ENCODE results near the gene FCSK. TPM values are rescaled to one million over a fixed set of nuclear protein-coding genes. Genes with fewer than 3 reads are reported as not detected.

FCSK gene
- total RNA-seq, 1 donor from 2014 or later: 6.5 TPM

GRCh38 chr16:70475054-70475871 is 20.9 kb downstream of the FCSK start:
- FAIRE-seq (no peak), DNase-seq (ENCODE audit: low spot score in 2 of 2) (no peak)

GRCh38 chr16:70476272-70477020 is 22.1 kb downstream of the FCSK start:
- DNase-seq (ENCODE audit: low spot score in 2 of 2): peak in 1 of 2 donors; percentile 71
- no peak for FAIRE-seq

- FAIRE-seq (no peak), DNase-seq (ENCODE audit: low spot score in 2 of 2) (no peak)
These were observed 23.8 kb downstream of the FCSK start for GRCh38 chr16:70478169-70478568.

GRCh38 chr16:70478912-70479341 is 24.5 kb downstream of the FCSK start:
- peak in 1 of 2 donors; percentile 35 for DNase-seq (ENCODE audit: low spot score in 2 of 2)
- FAIRE-seq: no peak

GRCh38 chr16:70480127-70481105 is 26.0 kb downstream of the FCSK start:
- DNase-seq (ENCODE audit: low spot score in 2 of 2) (no peak), FAIRE-seq (no peak)

GRCh38 chr16:70481929-70482536 is 27.6 kb downstream of the FCSK start:
- DNase-seq (ENCODE audit: low spot score in 2 of 2): peak in 1 of 2 donors; percentile 25
- no peak for FAIRE-seq

- FAIRE-seq: no peak
- DNase-seq (ENCODE audit: low spot score in 2 of 2): no peak
These were observed 28.2 kb downstream of the FCSK start for GRCh38 chr16:70482624-70483023.

GRCh38 chr16:70483426-70483825 is 29.0 kb downstream of the FCSK start:
- DNase-seq (ENCODE audit: low spot score in 2 of 2) (no peak), FAIRE-seq (no peak)

- DNase-seq (ENCODE audit: low spot score in 2 of 2) (no peak), FAIRE-seq (no peak)
These were observed 30.5 kb downstream of the FCSK start for GRCh38 chr16:70484867-70485266.

GRCh38 chr16:70490261-70490660 is 35.9 kb downstream of the FCSK start:
- DNase-seq (ENCODE audit: low spot score in 2 of 2) (no peak), FAIRE-seq (no peak)

GRCh38 chr16:70493802-70494201 is 39.4 kb downstream of the FCSK start:
- FAIRE-seq (no peak), DNase-seq (ENCODE audit: low spot score in 2 of 2) (no peak)

- no peak for DNase-seq (ENCODE audit: low spot score in 2 of 2)
- FAIRE-seq: no peak
These were observed 39.9 kb downstream of the FCSK start for GRCh38 chr16:70494202-70494770.

GRCh38 chr16:70494777-70495176 is 40.4 kb downstream of the FCSK start:
- FAIRE-seq: no peak

GRCh38 chr16:70495425-70496182 is 41.2 kb downstream of the FCSK start:
- FAIRE-seq: no peak
- DNase-seq (ENCODE audit: low spot score in 2 of 2): no peak

More at GRCh38 chr16:70494777-70495176, 40.4 kb downstream of the FCSK start:
- no peak for DNase-seq (ENCODE audit: low spot score in 2 of 2)

GRCh38 chr16:70496513-70496912 is 42.1 kb downstream of the FCSK start:
- DNase-seq (ENCODE audit: low spot score in 2 of 2) (no peak), FAIRE-seq (no peak)

GRCh38 chr16:70508752-70509151 is 54.4 kb downstream of the FCSK start:
- FAIRE-seq (no peak), DNase-seq (ENCODE audit: low spot score in 2 of 2) (no peak)

GRCh38 chr16:70510216-70510615 is 55.8 kb downstream of the FCSK start:
- FAIRE-seq (no peak), DNase-seq (ENCODE audit: low spot score in 2 of 2) (no peak)

GRCh38 chr16:70511833-70512232 is 57.4 kb downstream of the FCSK start:
- no peak for FAIRE-seq
- no peak for DNase-seq (ENCODE audit: low spot score in 2 of 2)

- FAIRE-seq: no peak
- DNase-seq (ENCODE audit: low spot score in 2 of 2): no peak
These were observed 58.1 kb downstream of the FCSK start for GRCh38 chr16:70512456-70512855.

All from frontal cortex (tissue), 4 donors.